ENCODE measurements around the gene PTP4A1. TPM values are rescaled to one million over a fixed set of nuclear protein-coding genes. Genes with fewer than 3 reads are reported as not detected.

The PTP4A1 gene
- total RNA-seq, 1 donor from 2014 or later: 143 TPM

- peak overlapping the region; percentile 98 for H3K9ac ChIP-seq (ENCODE audit: low read length)
- Mint-ChIP-seq H3K4me1 (ENCODE audit: low read depth, unreplicated experiment) (peaks cover 21% of the 10 kb centered on the region), H3K36me3 (ENCODE audit: low read depth, unreplicated experiment) (peaks cover 4% of the 10 kb centered on the region), H3K4me3 (ENCODE audit: unreplicated experiment) (peak overlapping the region; percentile 89), H3K9me3 (ENCODE audit: unreplicated experiment) (no peaks in the 10 kb centered on the region), H3K27me3 (ENCODE audit: low read depth, unreplicated experiment) (no peaks in the 10 kb centered on the region), H3K27ac (ENCODE audit: unreplicated experiment) (peak overlapping the region; percentile 98)
- TF ChIP-seq EZH2 (IDR thresholded peaks at IDR 0.05; ENCODE audit: insufficient read depth, low read length) (no peak), CTCF (IDR thresholded peaks at IDR 0.05; ENCODE audit: insufficient read depth, low read depth, low read length) (no peak)
- H3K27ac ChIP-seq (ENCODE audit: low read depth, low read length): peak overlapping the region; percentile 97
- peak; percentile 83 for DNase-seq (ENCODE audit: low read depth)
- FAIRE-seq: no peak
- peaks cover 30% of the 10 kb centered on the region for H4K20me1 ChIP-seq (ENCODE audit: insufficient read depth, low read length)
- H2AFZ ChIP-seq (ENCODE audit: low read depth, low read length): peak overlapping the region; percentile 90
- peak overlapping the region; percentile 80 for H3K4me3 ChIP-seq (ENCODE audit: insufficient read depth, low read depth, low read length)
- no peaks in the 10 kb centered on the region for H3K27me3 ChIP-seq (ENCODE audit: insufficient read depth, low read length)
- H3K9me3 ChIP-seq (ENCODE audit: insufficient read depth, low read depth, low read length): no peaks in the 10 kb centered on the region
- H3K79me2 ChIP-seq (ENCODE audit: insufficient read depth, low read length): peaks cover 42% of the 10 kb centered on the region
- peak overlapping the region; percentile 89 for H3K4me2 ChIP-seq (ENCODE audit: low read length)
- H3K36me3 ChIP-seq (ENCODE audit: insufficient read depth, low read length): peaks cover 4% of the 10 kb centered on the region
- peaks cover 14% of the 10 kb centered on the region for H3K4me1 ChIP-seq (ENCODE audit: insufficient read depth, low read length)
Measured at GRCh38 chr6:63571361-63572043, 778 bp upstream of the PTP4A1 start.

GRCh38 chr6:63572747-63573075, 431 bp downstream of the PTP4A1 start:
- Histone ChIP-seq H3K36me3 (ENCODE audit: insufficient read depth, low read length) (peaks cover 12% of the 10 kb centered on the region), H4K20me1 (ENCODE audit: insufficient read depth, low read length) (peaks cover 40% of the 10 kb centered on the region), H3K4me3 (ENCODE audit: insufficient read depth, low read depth, low read length) (peak overlapping the region; percentile 80), H3K9me3 (ENCODE audit: insufficient read depth, low read depth, low read length) (no peaks in the 10 kb centered on the region), H2AFZ (ENCODE audit: low read depth, low read length) (no peak overlapping the region), H3K27me3 (ENCODE audit: insufficient read depth, low read length) (no peaks in the 10 kb centered on the region), H3K27ac (ENCODE audit: low read depth, low read length) (peak overlapping the region; percentile 97), H3K79me2 (ENCODE audit: insufficient read depth, low read length) (peaks cover 54% of the 10 kb centered on the region), H3K4me1 (ENCODE audit: insufficient read depth, low read length) (peaks cover 14% of the 10 kb centered on the region), H3K9ac (ENCODE audit: low read length) (peak overlapping the region; percentile 98), H3K4me2 (ENCODE audit: low read length) (peak overlapping the region; percentile 89)
- peak overlapping the region; percentile 53 for H3K27ac Mint-ChIP-seq (ENCODE audit: unreplicated experiment)
- FAIRE-seq: no peak
- H3K9me3 Mint-ChIP-seq (ENCODE audit: unreplicated experiment): no peaks in the 10 kb centered on the region
- H3K27me3 Mint-ChIP-seq (ENCODE audit: low read depth, unreplicated experiment): no peaks in the 10 kb centered on the region
- no peak for TF ChIP-seq EZH2 (IDR thresholded peaks at IDR 0.05; ENCODE audit: insufficient read depth, low read length)
- no peak for TF ChIP-seq CTCF (IDR thresholded peaks at IDR 0.05; ENCODE audit: insufficient read depth, low read depth, low read length)
- H3K36me3 Mint-ChIP-seq (ENCODE audit: low read depth, unreplicated experiment): peaks cover 9% of the 10 kb centered on the region
- peak overlapping the region; percentile 100 for H3K4me3 Mint-ChIP-seq (ENCODE audit: unreplicated experiment)
- no peak for DNase-seq (ENCODE audit: low read depth)
- peaks cover 20% of the 10 kb centered on the region for H3K4me1 Mint-ChIP-seq (ENCODE audit: low read depth, unreplicated experiment)
